DOHH2 (cell line): Measurements from ENCODE around the gene EPS8.

ENCODE experiments used
- EZH2phosphoT487 ChIP-seq: fragments of 200-600 bp; sonication (generic); IDR thresholded peaks from 2 replicates; pipeline ENCODE4 v1.6.1; 2017; ENCODE audit warnings: borderline replicate concordance, mild to moderate bottlenecking, antibody characterized with exemption, low read length, moderate library complexity, mixed read lengths
- TF ChIP-seq, protein P1 (sequence below): fragments of 200-600 bp; sonication (generic); IDR thresholded peaks from one replicate; pipeline ENCODE4 v1.5.1; 2014; ENCODE audit warnings: antibody characterized with exemption, mild to moderate bottlenecking, low read depth, low read length; ENCODE audit not compliant: poor library complexity, severe bottlenecking

DNA sequence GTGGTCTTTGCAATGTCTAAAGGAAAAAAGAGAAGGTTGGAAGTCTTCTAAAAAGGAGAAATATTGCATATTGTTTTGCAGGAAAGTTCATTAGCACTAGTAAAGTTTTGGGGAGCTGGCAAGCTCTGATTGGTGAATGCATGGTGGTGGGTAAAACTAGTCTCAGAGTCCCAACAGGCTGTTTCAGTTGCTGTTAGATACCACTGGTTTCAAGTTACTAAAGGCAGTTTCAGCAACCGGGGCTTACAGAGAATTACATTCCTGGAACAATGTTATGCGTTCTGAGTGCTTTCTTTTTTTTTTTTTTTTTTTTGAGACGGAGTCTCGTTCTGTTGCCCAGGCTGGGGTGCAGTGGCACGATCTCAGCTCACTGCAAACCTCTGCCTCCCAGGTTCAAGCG is 208.2 kb downstream of the EPS8 start:
- TF ChIP-seq, protein P1, sequence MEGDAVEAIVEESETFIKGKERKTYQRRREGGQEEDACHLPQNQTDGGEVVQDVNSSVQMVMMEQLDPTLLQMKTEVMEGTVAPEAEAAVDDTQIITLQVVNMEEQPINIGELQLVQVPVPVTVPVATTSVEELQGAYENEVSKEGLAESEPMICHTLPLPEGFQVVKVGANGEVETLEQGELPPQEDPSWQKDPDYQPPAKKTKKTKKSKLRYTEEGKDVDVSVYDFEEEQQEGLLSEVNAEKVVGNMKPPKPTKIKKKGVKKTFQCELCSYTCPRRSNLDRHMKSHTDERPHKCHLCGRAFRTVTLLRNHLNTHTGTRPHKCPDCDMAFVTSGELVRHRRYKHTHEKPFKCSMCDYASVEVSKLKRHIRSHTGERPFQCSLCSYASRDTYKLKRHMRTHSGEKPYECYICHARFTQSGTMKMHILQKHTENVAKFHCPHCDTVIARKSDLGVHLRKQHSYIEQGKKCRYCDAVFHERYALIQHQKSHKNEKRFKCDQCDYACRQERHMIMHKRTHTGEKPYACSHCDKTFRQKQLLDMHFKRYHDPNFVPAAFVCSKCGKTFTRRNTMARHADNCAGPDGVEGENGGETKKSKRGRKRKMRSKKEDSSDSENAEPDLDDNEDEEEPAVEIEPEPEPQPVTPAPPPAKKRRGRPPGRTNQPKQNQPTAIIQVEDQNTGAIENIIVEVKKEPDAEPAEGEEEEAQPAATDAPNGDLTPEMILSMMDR = no peak
- TF ChIP-seq EZH2phosphoT487 = no peak
